ENCODE results near the gene STOM.

GRCh38 chr9:121333950-121334773 is 35.9 kb downstream of the STOM start:
- TF ChIP-seq EZH2 (optimal IDR thresholded peaks at IDR 0.05; ENCODE audit: low read depth, low read length) (no peak), CTCF (IDR thresholded peaks at IDR 0.05; ENCODE audit: low read length) (no peak)

Measured in MM.1S (cell line).